SK-N-SH treated with all-trans-retinoic acid at 6 μM for 48 hours (cell line): ENCODE measurements around the gene FRMD4B.

Source experiments
- ATAC-seq: fragments of 200-7000 bp; cut with Tn5 transposase; 3 replicates; pipeline ENCODE4 v1.9.1; 2020; ENCODE audit warnings: mild to moderate bottlenecking, moderate library complexity
- ARNTL ChIP-seq: fragments of 450-650 bp; formaldehyde crosslinking; IDR thresholded peaks from 2 replicates; pipeline ENCODE4 v1.5.0; 2020; ENCODE audit warnings: low read depth, mild to moderate bottlenecking, moderate library complexity, borderline replicate concordance
- CREB5 ChIP-seq: fragments of 250-450 bp; sonication (Bioruptor Pico); IDR thresholded peaks from 2 replicates; pipeline ENCODE4 v1.5.1; 2020; ENCODE audit warnings: low read depth, mild to moderate bottlenecking, moderate library complexity
- CSDC2 ChIP-seq: fragments of 250-450 bp; sonication (Bioruptor Pico); IDR thresholded peaks from 2 replicates; pipeline ENCODE4 v1.5.0; 2020; ENCODE audit warnings: mild to moderate bottlenecking, moderate library complexity
- ESRRG ChIP-seq: fragments of 250-450 bp; sonication (Bioruptor Pico); IDR thresholded peaks from 2 replicates; pipeline ENCODE4 v1.6.1; 2021; ENCODE audit warnings: mild to moderate bottlenecking
- ISL1 ChIP-seq: fragments of 250-450 bp; sonication (Bioruptor Pico); IDR thresholded peaks from 2 replicates; pipeline ENCODE4 v2.1.2; 2022; ENCODE audit warnings: mild to moderate bottlenecking, moderate library complexity
- OSR1 ChIP-seq: fragments of 250-450 bp; sonication (Bioruptor Pico); IDR thresholded peaks from 2 replicates; pipeline ENCODE4 v1.8.0; 2022; ENCODE audit warnings: moderate library complexity, mild to moderate bottlenecking, inconsistent platforms
- PATZ1 ChIP-seq: fragments of 250-450 bp; sonication (Bioruptor Pico); IDR thresholded peaks from 2 replicates; pipeline ENCODE4 v1.8.0; 2020; ENCODE audit warnings: mild to moderate bottlenecking, moderate library complexity, borderline replicate concordance
- POU6F1 ChIP-seq: fragments of 250-450 bp; sonication (Bioruptor Pico); IDR thresholded peaks from 2 replicates; pipeline ENCODE4 v1.8.0; 2021; ENCODE audit warnings: low read depth, mild to moderate bottlenecking, moderate library complexity, borderline replicate concordance
- PPARA ChIP-seq: fragments of 250-450 bp; sonication (Bioruptor Pico); IDR thresholded peaks from 2 replicates; pipeline ENCODE4 v1.5.0; 2020; ENCODE audit warnings: mild to moderate bottlenecking, borderline replicate concordance
- RARB ChIP-seq: fragments of 250-450 bp; sonication (Bioruptor Pico); IDR thresholded peaks from 2 replicates; pipeline ENCODE4 v1.8.0; 2021; ENCODE audit warnings: mild to moderate bottlenecking, moderate library complexity
- SNAI2 ChIP-seq: fragments of 250-450 bp; sonication (Bioruptor Pico); IDR thresholded peaks from 2 replicates; pipeline ENCODE4 v1.5.0; 2020; ENCODE audit warnings: mild to moderate bottlenecking, moderate library complexity
- TCF4 ChIP-seq: fragments of 250-450 bp; sonication (Bioruptor Pico); IDR thresholded peaks from 2 replicates; pipeline ENCODE4 v1.8.0; 2021; ENCODE audit warnings: mild to moderate bottlenecking, moderate library complexity, borderline replicate concordance
- TOX ChIP-seq: fragments of 250-450 bp; sonication (Bioruptor Pico); IDR thresholded peaks from 2 replicates; pipeline ENCODE4 v1.8.0; 2021; ENCODE audit warnings: mild to moderate bottlenecking, moderate library complexity, borderline replicate concordance
- TSHZ2 ChIP-seq: fragments of 250-450 bp; sonication (Bioruptor Pico); IDR thresholded peaks from 2 replicates; pipeline ENCODE4 v1.5.0; 2020; ENCODE audit warnings: mild to moderate bottlenecking, moderate library complexity
- ZC3H10 ChIP-seq: fragments of 250-450 bp; sonication (Bioruptor Pico); IDR thresholded peaks from 2 replicates; pipeline ENCODE4 v1.5.1; 2021; ENCODE audit warnings: mild to moderate bottlenecking, moderate library complexity
- ZFP3 ChIP-seq: fragments of 250-450 bp; sonication (Bioruptor Pico); IDR thresholded peaks from 2 replicates; pipeline ENCODE4 v1.5.0; 2020; ENCODE audit warnings: mild to moderate bottlenecking, moderate library complexity
- ZNF565 ChIP-seq: fragments of 450-650 bp; formaldehyde crosslinking; conservative IDR thresholded peaks from 2 replicates; pipeline ENCODE4 v1.5.0; 2020; ENCODE audit warnings: low read depth, mild to moderate bottlenecking, moderate library complexity
- ZNF70 ChIP-seq: fragments of 450-650 bp; formaldehyde crosslinking; IDR thresholded peaks from 2 replicates; pipeline ENCODE4 v1.5.0; 2020; ENCODE audit warnings: mild to moderate bottlenecking, moderate library complexity
- ZNF8 ChIP-seq: fragments of 450-650 bp; formaldehyde crosslinking; IDR thresholded peaks from 2 replicates; pipeline ENCODE4 v1.5.0; 2020; ENCODE audit warnings: mild to moderate bottlenecking, moderate library complexity
- TF ChIP-seq, protein P1 (sequence below): fragments of 250-450 bp; sonication (Bioruptor Pico); IDR thresholded peaks from 2 replicates; pipeline ENCODE4 v1.5.1; 2021; ENCODE audit warnings: mild to moderate bottlenecking, moderate library complexity

FRMD4B gene

GRCh38 chr3:69400683-69401082 is 14.8 kb upstream of the FRMD4B start (continued):
- TF ChIP-seq TSHZ2 (CRISPR knock-in tag): no peak
- no peak for TF ChIP-seq ZFP3 (CRISPR knock-in tag)
- no peak for TF ChIP-seq PATZ1 (CRISPR knock-in tag)
- no peak for TF ChIP-seq ZNF70 (CRISPR knock-in tag)

DNA sequence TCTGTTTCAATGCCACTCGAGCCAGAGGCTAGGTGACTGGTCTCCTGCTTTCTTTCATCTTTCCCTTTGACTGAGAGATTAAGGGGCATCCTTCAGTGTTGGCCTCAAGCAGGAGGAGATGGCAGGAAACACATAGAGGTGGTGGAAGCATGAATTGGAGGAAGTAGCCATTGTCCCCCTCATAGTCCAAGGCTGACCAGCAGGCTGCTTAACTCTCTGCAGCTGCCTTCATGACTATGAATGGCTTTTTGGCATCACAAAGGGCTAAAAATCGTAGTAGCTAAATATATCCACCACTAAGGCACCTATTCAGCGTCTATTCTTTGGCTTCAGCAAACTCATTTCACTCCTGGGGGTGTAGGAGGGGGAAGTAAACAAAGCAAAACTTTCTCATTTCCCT is 7.0 kb upstream of the FRMD4B start:
- TF ChIP-seq ESRRG (no peak), ZNF70 (CRISPR knock-in tag) (no peak), TOX (CRISPR knock-in tag) (no peak), ZNF565 (CRISPR knock-in tag) (no peak), ISL1 (CRISPR knock-in tag) (no peak), ZNF8 (no peak), RARB (CRISPR knock-in tag) (no peak), PATZ1 (CRISPR knock-in tag) (no peak), ZFP3 (CRISPR knock-in tag) (no peak), CREB5 (CRISPR knock-in tag) (no peak), PPARA (CRISPR knock-in tag) (no peak), OSR1 (CRISPR knock-in tag) (no peak), TCF4 (CRISPR knock-in tag) (no peak), SNAI2 (no peak), CSDC2 (CRISPR knock-in tag) (no peak), TSHZ2 (CRISPR knock-in tag) (no peak), ARNTL (CRISPR knock-in tag) (no peak), ZC3H10 (CRISPR knock-in tag) (no peak), POU6F1 (no peak)
- TF ChIP-seq, protein P1, sequence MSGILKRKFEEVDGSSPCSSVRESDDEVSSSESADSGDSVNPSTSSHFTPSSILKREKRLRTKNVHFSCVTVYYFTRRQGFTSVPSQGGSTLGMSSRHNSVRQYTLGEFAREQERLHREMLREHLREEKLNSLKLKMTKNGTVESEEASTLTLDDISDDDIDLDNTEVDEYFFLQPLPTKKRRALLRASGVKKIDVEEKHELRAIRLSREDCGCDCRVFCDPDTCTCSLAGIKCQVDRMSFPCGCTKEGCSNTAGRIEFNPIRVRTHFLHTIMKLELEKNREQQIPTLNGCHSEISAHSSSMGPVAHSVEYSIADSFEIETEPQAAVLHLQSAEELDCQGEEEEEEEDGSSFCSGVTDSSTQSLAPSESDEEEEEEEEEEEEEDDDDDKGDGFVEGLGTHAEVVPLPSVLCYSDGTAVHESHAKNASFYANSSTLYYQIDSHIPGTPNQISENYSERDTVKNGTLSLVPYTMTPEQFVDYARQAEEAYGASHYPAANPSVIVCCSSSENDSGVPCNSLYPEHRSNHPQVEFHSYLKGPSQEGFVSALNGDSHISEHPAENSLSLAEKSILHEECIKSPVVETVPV (CRISPR knock-in tag): no peak
- ATAC-seq: no peak
